HG02571 (cell line): ENCODE measurements around the gene CIB4.

Experiments
- ATAC-seq: cut with Tn5 transposase; IDR thresholded peaks from one replicate; pipeline ENCODE4 v1.9.1; 2021; ENCODE audit warnings: mild to moderate bottlenecking, moderate library complexity; ENCODE audit not compliant: unreplicated experiment

CIB4 gene

DNA sequence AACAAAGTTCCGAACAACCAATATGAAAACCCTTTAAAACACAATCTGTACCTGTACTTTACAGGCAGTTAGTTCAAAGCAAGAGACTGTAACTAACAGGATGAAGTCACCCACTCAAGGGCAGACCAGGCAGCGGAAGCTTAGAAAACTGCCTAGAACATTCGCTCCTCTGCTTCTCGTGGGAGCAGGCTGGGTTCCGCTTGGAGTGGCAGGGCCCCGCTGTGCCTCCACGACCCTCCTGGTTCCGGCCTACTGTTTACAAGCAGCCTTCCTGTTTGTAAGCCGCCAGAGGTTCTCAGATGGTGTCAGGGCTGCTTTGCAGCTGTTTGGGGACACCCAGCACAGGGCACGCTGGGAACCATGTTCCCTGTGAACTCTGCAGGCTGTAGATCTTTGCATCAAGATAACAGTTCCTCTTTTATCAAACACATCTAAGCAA is 31.3 kb downstream of the CIB4 start:
- no peak for ATAC-seq

DNA sequence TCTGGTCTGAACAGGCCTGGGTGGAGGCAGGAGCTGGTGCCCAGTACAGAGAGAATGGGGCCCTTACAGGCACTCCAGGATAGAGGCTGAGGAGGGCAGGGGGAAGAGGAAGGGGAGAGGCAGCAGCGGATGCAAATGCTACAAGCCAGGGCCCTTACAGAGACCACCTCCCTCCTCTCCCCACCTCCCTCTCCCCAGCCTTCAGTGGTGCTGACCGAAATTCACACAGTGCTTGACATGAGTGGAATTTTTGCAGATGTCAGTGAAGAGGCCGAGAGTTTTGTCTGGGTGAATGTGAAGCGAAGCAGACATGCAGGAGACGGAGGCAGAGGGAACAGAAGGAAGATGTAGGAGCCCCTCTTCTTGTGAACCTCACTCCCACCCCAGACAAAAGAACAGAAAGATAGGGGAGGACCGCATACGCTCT is 31.9 kb downstream of the CIB4 start:
- no peak for ATAC-seq

DNA sequence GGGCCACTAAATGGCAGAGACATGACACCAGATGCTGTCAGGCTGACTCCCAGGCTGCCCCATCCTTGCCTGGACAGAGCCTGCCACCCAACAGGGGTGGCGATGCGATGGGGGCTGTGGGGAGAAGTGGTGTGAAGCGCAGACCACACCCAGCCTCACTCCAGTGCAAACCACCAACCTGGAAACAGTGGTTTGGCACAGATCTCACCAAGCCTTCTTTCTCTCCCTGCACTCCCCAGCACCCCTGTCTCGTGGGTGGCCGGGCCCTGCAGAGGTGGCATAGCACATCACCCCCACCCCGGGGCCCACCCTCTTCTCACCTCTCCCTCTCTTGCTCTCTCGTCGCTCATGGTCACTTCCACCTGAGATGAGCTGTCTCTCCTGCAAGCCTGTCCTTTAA is 32.6 kb downstream of the CIB4 start:
- ATAC-seq, result no peak

DNA sequence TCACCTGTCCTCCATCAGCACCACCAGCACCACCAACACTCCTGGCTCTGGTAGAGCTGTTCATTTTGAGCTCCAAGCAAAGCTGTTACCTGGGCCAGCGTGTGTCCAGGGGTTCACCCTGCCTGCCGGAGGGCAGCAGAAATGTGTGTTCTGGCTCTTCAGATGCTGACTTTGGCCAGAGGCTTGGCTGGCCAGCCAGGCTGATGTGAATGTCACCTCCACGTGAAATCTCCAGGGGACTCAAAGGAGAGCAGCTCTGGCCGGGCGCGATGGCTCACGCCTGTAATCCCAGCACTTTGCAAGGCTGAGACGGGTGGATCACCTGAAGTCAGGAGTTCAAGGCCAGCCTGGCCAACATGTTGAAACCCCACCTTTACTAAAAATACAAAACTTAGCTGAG is 33.5 kb downstream of the CIB4 start:
- ATAC-seq, result no peak

DNA sequence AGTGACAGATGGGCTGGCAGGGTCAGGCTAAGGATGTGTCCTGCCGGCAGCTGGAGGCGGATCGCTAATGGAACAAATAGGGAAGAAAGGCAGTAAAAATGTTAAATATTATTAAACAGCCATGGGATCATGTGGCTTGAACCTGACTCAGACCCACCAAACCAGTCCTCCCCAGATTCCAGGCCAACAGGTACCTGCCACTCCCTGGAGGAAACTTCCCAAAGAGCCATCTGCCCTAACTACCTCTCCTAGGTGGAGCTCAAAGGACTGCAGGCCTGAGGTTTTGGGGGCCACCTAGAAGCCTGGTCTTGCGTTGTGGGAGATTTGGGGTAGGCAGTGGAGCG is 34.3 kb downstream of the CIB4 start:
- no peak for ATAC-seq

DNA sequence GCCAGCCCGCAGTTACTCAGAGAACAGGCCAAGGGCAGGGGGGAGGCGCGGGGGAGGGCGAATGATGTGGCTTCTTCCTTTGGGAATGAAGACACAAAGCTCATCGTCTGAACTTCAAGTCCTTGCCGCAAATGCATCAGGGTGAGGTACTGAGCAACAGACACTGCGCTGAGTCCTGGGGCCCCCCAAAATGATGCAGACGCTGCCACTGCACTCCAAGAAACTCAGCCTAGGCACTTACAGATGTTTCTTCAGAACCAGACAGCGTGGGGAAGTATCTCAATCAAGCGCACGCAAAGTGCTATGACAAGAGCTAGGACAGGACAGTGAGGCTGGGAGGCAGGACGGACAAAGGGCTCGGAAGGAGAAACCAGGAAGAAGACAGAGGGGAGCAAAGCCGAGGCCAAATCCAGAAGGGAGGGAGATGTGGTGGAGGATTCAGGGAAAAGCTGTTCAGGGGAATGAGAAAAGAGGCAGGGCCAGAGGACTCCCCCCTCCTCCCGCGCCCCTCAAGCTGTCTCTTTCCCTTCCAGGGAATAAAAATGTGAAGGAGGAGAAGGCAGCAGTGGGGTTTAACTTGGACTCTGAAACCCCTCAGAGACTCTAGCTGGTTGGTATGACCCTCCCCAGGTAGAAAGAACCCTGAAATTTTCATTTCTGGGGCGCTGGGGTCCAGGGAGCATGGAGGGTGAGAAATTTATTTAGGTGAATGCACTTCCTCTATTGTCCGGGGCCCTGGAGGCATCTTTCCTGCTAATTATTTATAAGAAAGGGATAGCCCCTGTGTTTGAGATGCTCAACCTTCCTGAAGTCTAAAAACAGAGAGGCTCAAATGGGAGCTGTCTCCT is 34.9 kb downstream of the CIB4 start:
- no peak for ATAC-seq

DNA sequence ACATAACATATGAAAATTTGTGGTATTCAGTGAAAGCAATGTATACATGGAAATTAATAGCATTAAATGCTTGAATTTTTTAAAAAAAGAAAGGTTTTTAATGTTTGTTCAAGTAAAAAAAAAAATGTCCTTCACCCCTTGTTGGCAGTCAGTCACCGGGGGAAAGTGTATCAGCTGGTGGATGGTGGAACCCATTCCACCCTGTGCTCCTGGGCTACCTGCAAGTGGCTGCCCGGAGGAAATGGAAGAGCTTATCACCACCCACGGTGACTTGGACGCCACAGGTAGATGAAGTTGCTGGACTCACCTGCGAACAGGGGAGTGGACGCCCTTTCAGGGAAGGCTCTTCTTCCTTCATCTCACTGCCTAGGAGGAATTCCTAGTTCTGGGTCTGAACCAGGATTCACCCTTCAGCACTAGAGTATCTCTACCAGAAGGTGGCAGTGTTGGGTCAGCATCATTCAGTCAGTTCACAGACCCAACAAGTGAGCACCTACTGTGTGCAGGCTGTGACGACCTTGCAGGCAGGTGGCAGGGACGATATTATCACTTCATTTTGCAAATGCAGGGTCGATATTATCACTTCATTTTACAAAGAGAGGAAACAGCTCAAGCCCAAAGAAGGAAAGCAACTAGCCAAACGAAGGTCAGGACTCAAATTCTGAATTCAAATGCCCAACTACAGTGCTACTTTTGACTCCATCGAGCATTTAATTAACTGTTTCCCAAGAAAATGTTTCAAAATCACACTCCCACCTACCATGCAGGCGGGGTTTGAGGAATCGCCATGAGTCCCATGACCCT is 35.8 kb downstream of the CIB4 start:
- ATAC-seq, result no peak

DNA sequence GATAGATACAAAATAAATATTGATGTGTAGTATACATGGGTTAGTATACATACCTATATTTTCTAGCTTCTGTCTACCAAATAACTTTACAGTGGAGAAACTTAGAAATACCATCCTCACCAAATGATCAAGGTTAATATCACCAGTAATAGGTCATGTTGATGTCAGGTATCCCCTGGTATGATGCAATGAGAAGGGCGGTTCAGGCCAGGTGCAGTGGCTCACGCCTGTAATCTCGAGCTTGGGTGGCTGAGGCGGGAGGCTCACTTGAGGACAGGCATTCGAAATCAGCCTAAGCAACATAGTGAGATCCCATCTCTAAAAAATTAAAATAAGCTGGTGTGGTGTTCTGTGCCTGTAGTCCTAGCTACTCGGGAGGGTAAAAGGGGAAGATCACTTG is 38.6 kb downstream of the CIB4 start:
- ATAC-seq, result no peak

DNA sequence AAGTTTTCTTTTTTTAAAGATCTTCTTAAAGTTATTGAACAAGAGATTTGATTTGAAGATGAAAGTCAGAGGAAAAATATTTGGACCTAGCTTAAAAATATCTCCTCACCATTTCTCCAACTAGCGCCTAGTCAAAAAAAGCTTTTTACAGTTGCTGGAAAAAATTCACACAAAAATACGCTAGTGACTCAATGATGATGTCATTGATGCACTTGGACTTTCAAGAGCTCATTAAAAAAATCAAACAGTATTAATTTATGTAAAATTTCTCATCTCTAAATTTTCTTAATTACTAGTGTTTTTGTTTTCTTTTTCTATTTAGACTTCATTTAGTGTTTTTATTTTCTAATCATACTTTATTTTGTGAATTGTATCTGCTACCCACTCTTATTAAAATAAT is 41.8 kb downstream of the CIB4 start:
- no peak for ATAC-seq

DNA sequence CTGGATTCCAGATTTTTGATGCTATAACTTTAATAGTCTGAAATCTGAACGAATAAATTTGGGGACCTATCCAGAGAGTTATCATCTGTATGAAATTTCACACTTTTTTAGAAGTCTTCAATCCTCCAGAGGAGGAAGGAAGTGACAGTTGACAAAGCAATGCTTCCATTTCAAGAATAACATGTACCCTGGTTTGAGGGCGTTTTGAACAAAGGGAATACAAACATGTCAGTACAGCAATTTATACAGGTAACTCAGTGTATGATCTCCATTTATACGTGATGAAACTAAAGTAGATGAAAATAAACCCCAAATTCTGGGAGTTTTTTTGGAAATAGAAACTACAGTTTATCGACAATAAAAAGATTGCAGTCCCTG is 42.2 kb downstream of the CIB4 start:
- ATAC-seq, result no peak

DNA sequence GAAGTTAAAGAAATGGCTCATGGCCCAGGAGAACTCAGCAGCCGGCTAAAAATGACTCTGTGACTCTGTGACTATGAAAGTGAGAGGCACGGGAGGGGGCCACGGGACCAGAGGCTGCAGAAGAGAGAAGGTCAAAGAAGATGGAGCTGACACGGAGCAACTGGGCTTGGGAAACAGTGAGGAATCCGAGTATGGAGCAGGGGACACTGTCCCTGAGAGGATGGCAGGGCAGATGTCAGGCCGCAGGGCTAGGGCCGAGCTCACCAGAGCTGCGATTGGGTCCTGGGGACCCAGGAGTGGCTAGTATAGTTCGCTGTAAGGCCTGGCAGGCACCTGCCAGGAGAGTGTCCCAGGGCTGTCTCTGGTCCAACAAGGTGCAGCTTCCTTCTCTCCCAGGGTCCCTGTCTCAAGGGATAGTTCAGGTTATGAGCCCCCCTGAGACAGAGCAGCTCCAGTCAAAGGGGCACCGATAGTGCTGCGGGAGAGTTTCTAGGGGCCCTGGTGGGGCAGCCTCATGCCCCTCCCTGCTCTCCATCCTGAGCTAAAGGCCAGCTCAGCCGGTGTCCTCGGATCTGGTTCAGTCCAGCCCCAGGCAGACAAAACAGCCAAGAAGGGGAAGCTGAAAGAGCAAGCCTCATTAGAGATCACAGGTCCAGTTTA is 42.7 kb downstream of the CIB4 start:
- ATAC-seq, result no peak

DNA sequence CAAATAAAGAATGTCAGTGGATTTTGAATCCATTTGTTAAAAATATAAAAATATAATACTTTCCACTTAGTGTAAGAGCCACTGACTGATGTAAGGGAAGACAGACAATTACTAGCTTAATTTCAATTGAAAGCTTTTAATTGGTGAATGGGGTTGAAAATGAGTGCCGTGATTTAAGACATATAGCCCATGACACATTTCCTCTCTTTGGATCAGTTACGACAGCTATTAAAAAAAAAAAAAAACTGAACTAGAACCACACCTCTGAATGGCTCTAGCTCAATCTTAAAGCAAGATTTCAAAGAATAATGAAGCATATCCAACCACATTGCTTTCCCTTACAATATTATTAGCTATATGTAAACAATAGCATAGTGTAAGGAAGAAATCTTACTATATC is 44.0 kb downstream of the CIB4 start:
- no peak for ATAC-seq

DNA sequence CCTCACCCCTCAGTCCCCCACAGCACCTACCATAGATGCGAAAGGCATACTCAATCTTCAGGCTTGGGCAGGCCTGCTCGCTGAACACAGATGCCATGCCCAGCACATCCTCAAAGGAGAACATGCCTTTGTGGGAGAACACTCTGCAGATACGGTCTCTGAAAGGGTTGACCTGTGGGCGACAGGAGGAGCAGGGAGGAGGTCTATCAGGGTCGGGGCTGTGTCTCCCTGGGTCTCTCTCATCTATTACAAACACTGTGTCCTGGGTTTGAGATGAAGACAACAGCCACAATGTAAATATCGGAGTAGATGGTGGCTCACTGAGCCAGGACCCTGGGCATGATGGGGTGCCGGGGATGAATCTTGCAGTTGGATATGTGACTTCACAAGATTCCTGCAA is 46.0 kb downstream of the CIB4 start:
- no peak for ATAC-seq

DNA sequence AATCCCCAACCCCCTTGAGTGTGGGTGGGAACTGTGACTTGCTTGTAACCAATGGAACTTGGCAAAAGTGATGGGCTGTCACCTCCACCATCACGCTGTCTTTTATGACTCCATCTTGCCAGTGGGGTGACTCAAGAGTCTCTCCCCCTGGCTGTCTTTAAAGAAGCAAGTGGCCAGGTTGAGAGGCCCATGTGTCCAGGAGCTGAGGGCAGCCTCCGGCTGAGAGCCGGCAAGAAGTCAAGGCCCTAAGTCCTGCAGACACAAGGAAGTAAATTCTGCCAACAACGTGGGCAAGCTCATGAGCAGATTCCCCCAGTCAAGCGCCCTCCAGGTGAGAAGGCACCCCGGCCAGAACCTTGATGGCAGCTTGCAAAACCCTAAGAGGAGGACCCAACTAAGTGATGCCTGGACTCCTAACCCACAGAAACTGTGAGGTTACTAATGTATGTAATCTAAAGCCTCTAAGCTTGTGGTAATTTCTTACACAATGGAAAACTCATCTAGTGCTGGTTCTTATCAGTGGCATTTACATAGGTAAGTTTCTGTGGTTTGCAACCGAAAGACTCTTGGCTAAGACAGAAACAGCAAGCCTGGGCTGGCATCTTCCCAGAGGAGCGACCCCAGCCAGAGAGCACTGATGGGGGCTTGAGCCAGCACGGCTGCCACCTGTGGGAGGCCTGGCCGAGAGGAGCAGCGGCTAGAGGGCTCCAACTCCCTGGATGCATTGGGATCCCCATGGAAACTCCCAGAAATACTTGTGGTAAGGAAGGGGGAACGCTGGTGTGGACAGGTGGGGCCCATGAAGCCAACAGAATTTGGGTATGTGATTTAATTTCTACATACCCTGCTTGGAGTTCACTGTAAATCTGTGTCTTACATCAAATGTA is 49.3 kb downstream of the CIB4 start:
- ATAC-seq, result no peak

DNA sequence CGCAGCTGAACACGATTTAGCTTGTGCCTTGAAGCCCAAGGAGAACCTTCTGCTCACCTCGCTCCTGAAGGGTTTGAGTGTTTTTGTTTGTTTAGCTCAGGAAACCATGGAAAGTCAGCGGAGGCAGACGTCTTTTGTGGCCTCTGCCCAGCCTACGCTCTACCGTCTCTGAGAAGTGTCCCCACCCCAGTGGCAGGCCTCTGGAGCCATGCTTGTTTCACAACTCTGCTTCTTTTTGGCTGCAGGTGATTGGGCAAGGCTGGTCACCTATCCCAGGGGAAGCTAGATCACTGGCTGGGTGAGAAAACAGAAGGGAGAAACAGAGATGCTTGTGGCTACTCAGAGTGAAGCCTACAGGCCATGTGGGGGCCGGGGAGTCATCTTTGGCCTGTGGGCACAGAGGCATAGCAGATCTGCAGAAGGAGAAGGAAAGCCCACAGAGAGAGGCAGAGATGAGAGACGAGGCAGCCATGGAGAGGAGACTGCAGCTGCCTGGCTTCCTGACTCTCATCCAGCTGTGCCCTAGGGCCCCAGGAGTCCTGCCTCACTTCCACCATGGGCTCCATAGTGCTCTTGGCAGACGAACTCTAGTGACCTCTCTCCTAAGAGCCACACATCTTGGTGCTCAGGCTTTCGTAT is 50.1 kb downstream of the CIB4 start:
- ATAC-seq, result no peak

DNA sequence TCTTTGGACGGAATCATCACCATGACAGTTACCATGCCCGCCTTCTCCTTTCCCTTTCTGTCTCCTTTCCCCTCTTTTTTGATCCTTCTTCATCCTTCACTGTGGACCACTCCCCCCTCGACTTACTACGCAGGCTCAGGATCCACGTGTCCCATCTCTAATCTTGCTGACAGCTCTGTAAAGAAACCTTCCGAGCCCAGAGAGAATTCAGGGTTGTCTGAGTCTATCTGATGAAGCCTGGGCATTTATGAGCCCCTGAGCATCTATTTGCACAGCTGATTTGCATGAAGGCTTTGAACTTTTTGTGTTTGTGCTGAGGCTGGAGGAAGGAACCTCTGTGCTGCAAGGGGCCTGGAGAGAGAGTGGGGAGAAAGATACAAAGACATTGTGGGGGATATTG is 50.7 kb downstream of the CIB4 start:
- ATAC-seq, result no peak

DNA sequence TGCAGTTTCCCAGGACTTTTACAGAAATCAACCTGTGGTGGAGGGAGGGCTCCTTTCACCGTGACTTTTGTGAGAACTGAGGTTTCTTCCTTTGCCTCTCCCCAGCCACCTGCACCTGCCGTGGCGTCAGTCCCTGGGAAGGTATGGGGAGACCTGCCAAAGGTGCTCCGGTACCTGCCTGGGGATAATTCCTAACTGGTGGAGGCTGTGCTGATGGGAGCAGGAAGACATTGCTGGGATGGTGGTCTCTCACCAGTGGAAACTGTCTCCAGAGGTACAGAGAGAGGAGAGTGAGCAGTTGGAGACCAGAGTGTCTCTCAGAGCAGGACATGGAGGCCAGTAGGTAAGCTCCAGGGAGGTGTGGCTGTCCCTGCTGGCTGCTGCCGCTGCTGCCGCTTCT is 52.6 kb downstream of the CIB4 start:
- ATAC-seq, result no peak

DNA sequence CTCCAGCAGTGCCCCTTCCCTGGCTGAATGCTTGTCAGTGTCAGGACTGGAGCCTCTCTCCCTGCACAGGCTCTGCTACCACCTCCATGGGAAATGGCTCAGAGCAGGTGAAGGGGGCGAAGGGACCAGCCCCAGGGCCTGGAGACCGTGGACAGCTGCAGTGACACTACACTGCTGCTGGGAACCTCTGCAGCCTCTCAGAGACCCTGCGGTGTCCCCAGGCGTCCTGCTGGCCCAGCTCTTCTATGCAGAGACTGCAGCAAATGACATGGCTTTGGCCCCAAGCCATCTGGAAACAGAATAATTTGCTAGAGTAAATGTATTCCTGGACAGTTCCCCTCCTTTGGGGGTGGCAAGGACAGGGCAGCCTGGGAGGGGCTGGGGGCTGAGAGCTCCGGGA is 53.2 kb downstream of the CIB4 start:
- no peak for ATAC-seq

DNA sequence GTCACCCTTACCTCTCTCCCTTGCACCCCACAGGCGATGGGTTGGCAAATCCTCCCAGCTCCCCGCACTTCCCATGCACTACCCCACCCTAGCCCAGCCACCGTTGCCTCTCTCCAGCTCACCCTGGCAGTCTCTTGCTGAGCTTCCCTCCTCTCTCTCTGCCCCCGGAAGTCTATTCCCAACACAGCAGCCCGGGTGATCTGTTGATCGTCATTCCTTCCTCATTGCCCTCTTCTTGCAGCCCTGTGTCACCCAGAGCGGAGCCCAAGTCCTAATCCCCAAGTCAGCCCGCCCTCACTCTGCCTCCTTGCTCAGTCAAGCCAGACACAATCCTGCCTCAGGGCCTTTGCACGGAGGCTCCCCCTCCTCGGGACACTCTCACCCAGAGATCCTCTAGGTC is 55.2 kb downstream of the CIB4 start:
- no peak for ATAC-seq

DNA sequence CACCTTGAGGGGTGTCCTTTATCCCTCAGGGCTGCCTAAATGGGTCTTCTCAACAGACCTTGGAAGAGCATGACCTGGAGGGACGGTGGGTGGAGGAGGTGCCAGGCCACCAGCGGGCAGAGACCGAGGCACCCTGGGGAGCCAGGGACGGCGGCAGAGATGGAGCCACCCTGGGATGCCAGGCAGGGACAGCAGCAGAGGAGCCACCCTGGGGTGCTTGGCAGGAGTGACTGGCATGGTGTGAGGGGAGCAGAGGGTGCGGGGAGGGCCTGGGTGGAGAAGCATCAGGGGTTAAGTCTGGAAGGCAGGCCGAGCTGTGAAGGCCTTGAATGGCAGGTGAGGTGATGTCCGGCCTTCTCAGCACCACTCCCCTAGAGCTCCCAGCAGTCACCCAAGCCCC is 56.1 kb downstream of the CIB4 start:
- ATAC-seq, result no peak
